GM20000 (cell line): Measurements from ENCODE around the gene CDC7.

Experiments
- DNase-seq: peaks from one replicate; pipeline ENCODE4 v3.0.0; 2012; ENCODE audit warnings: low spot score
- CTCF ChIP-seq: IDR thresholded peaks from 2 replicates; pipeline ENCODE4 v1.5.1; 2012; ENCODE audit warnings: mild to moderate bottlenecking, control low read depth; ENCODE audit errors: extremely low read depth, missing control alignments

Gene CDC7

GRCh38 chr1:91527266-91527765, 26.7 kb downstream of the CDC7 start:
- no peak for TF ChIP-seq CTCF
- no peak for DNase-seq

GRCh38 chr1:91527781-91528180, 27.1 kb downstream of the CDC7 start:
- no peak for DNase-seq
- TF ChIP-seq CTCF = no peak

GRCh38 chr1:91529856-91530255, 29.2 kb downstream of the CDC7 start:
- peak; percentile 10 for DNase-seq
- no peak for TF ChIP-seq CTCF

GRCh38 chr1:91533361-91534024, 32.8 kb downstream of the CDC7 start:
- TF ChIP-seq CTCF = no peak

GRCh38 chr1:91535441-91535840, 34.8 kb downstream of the CDC7 start:
- TF ChIP-seq CTCF = no peak
- no peak for DNase-seq

More at GRCh38 chr1:91533361-91534024, 32.8 kb downstream of the CDC7 start:
- DNase-seq = peak; percentile 15

- DNase-seq = no peak
Observed at GRCh38 chr1:91537281-91537986, 36.8 kb downstream of the CDC7 start.

More at GRCh38 chr1:91537281-91537986, 36.8 kb downstream of the CDC7 start:
- no peak for TF ChIP-seq CTCF
